MCF 10A (cell line): ENCODE measurements around the gene IGFL2. TPM values are rescaled to one million over a fixed set of nuclear protein-coding genes. Genes with fewer than 3 reads are reported as not detected.
A peak's percentile ranks its signal among the peaks of the same experiment; 100 is the strongest.
"Not testable (repeated sequence)": the region's sequence is repeated elsewhere in the genome, so short reads cannot be mapped to it uniquely, and the experiment has no call there.

Experiments used
- BruUV-seq: library from RNA; stranded (reverse); fragments of 400-500 nt; replicated peaks from 2 replicates; lab custom pipeline; 2021; lab: Mats Ljungman, UMichigan
- CTCF ChIA-PET: fragments of 300-600 bp; sonication (Branson Sonifier 250); formaldehyde crosslinking; extraction: SDS; loops from one replicate; lab custom pipeline; 2021; ENCODE audit warnings: antibody characterized with exemption, inconsistent platforms; lab: Yijun Ruan, JAX
- POLR2A ChIA-PET: fragments of 300-600, 350-650 bp; sonication (Branson Sonifier 250); formaldehyde crosslinking; extraction: SDS; loops from one replicate; lab custom pipeline; 2020; ENCODE audit warnings: antibody characterized with exemption, inconsistent platforms; lab: Yijun Ruan, JAX
- DNase-seq: peaks from one replicate; pipeline ENCODE4 v3.0.0-alpha.2; 2018; ENCODE audit not compliant: unreplicated experiment
- H3K27ac Mint-ChIP-seq: one replicate; pipeline ENCODE4 v1.8.0; 2022; ENCODE audit warnings: mild to moderate bottlenecking, low read depth, mixed read lengths; ENCODE audit not compliant: unreplicated experiment
- H3K27me3 Mint-ChIP-seq: one replicate; pipeline ENCODE4 v1.8.0; 2022; ENCODE audit warnings: mixed read lengths; ENCODE audit not compliant: insufficient read depth, unreplicated experiment
- H3K36me3 Mint-ChIP-seq: one replicate; pipeline ENCODE4 v1.8.0; 2022; ENCODE audit warnings: mild to moderate bottlenecking, moderate library complexity, mixed read lengths; ENCODE audit not compliant: insufficient read depth, unreplicated experiment
- H3K4me1 Mint-ChIP-seq: one replicate; pipeline ENCODE4 v1.8.0; 2022; ENCODE audit warnings: mixed read lengths; ENCODE audit not compliant: insufficient read depth, unreplicated experiment
- H3K4me3 Mint-ChIP-seq: one replicate; pipeline ENCODE4 v1.8.0; 2022; ENCODE audit warnings: mild to moderate bottlenecking, moderate library complexity, mixed read lengths; ENCODE audit not compliant: unreplicated experiment
- H3K9me3 Mint-ChIP-seq: one replicate; pipeline ENCODE4 v1.8.0; 2022; ENCODE audit warnings: mixed read lengths; ENCODE audit not compliant: unreplicated experiment
- intact Hi-C: fragments of 100-400 bp; cut with micrococcal nuclease; formaldehyde crosslinking; loops from 2 replicates; pipeline ENCODE4 v1.14.1; 2022
- total RNA-seq: library from RNA; stranded (reverse); gene quantifications from 2 replicates; pipeline ENCODE4 v1.2.3, GENCODE V29; 2022
- TF ChIP-seq, protein P1 (sequence below): fragments of 200-600 bp; IDR thresholded peaks from one replicate; pipeline ENCODE4 v1.8.0; 2022; ENCODE audit warnings: antibody characterized with exemption, mild to moderate bottlenecking; ENCODE audit not compliant: unreplicated experiment

IGFL2 gene
- total RNA-seq, 1 experiment from 2014 or later: 1.3 TPM

DNA sequence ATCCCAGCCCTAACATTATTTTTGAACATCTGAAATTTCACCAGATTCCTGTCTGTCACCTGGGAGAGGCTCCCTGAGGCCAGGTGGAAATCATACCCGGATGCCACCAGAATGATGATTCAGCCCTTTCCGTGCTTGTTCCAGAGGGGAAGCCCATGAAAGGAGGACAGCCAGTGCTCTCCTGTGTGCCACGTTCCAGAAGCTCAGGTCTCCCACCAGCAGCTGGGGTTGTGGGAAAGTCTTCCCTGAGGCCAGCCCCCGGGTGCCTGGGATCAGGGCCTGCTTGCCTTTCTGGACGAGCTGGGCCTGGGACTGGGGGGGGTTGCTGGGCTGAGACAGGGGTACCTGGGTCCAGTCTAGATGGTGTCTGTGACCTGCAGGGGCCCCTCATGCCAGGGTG is 56.0 kb downstream of the IGFL2 start:
- TF ChIP-seq, protein P1, sequence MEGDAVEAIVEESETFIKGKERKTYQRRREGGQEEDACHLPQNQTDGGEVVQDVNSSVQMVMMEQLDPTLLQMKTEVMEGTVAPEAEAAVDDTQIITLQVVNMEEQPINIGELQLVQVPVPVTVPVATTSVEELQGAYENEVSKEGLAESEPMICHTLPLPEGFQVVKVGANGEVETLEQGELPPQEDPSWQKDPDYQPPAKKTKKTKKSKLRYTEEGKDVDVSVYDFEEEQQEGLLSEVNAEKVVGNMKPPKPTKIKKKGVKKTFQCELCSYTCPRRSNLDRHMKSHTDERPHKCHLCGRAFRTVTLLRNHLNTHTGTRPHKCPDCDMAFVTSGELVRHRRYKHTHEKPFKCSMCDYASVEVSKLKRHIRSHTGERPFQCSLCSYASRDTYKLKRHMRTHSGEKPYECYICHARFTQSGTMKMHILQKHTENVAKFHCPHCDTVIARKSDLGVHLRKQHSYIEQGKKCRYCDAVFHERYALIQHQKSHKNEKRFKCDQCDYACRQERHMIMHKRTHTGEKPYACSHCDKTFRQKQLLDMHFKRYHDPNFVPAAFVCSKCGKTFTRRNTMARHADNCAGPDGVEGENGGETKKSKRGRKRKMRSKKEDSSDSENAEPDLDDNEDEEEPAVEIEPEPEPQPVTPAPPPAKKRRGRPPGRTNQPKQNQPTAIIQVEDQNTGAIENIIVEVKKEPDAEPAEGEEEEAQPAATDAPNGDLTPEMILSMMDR: no peak
- ChIA-PET CTCF (interaction anchor here (0.7 to 0.8 kb wide), 2 partner anchors 13 to 15 kb away, joined by 3 read pairs; no protein-coding TSS in a partner anchor), POLR2A (interaction anchor here (4.1 kb wide), 1 partner anchor 10 kb away, joined by 32 read pairs; no protein-coding TSS in a partner anchor)
- no peaks in the 10 kb centered on the region for H3K9me3 Mint-ChIP-seq
- no peaks in the 10 kb centered on the region for H3K27me3 Mint-ChIP-seq
- H3K4me3 Mint-ChIP-seq: no peak overlapping the region
- intact Hi-C loops: no loop called here
- peaks cover 46% of the 10 kb centered on the region for H3K4me1 Mint-ChIP-seq
- no peak overlapping the region for H3K27ac Mint-ChIP-seq
- no peaks in the 10 kb centered on the region for H3K36me3 Mint-ChIP-seq
- DNase-seq: no peak
- no TSS peak for BruUV-seq

DNA sequence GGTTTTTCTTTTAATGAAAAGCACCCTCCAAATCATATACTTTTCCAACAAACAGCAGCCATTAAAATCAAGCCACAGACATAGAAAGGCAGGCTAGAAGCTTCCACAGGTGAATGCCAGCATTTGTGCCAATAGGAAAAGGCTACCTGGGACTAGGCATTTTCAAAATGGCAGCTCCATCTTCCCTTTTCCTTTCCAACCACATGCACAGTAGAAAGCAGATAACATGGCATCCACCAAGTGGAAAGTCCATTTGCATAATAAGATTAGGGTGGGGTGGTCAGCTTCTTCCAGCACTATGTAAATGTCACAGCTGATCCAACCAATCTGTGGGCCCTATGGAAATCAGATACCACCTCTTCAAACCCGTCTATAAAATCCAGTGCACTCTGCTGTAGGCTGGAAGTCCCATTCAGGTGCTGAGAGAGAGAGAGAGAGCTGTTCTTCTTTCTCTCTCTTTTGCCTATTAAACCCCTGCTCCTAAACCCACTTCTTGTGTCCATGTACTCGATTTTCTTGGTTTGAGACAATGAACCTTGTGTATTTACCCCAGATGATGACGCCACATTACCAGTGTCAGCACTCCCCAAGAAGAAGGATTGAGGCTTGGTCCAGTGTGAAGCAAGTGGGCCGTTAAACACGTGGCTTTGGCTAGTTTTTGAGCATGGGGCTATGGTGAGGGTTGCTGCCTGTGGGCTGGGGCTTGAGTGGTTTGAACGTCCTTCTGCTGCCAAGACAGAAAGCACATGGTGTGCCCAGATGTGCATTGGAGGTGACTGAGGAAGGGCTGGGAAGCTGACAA is 57.3 kb downstream of the IGFL2 start:
- intact Hi-C loops: no loop called here
- no peak for DNase-seq
- H3K9me3 Mint-ChIP-seq: no peaks in the 10 kb centered on the region
- TF ChIP-seq, protein P1: no peak
- no peaks in the 10 kb centered on the region for H3K36me3 Mint-ChIP-seq
- POLR2A ChIA-PET: interaction anchor here (0.6 to 4.1 kb wide), 12 partner anchors 12 to 354 kb away, joined by 3 to 57 read pairs (median 4); partner anchors contain the start of gene IRF2BP1
- no peak overlapping the region for H3K4me3 Mint-ChIP-seq
- H3K27ac Mint-ChIP-seq: peak overlapping the region; percentile 40
- CTCF ChIA-PET: interaction anchor here (0.6 to 3.0 kb wide), 4 partner anchors 16 to 126 kb away, joined by 4 to 16 read pairs (median 12); no protein-coding TSS in a partner anchor
- no TSS peak for BruUV-seq
- H3K4me1 Mint-ChIP-seq: peaks cover 53% of the 10 kb centered on the region
- H3K27me3 Mint-ChIP-seq: no peaks in the 10 kb centered on the region

DNA sequence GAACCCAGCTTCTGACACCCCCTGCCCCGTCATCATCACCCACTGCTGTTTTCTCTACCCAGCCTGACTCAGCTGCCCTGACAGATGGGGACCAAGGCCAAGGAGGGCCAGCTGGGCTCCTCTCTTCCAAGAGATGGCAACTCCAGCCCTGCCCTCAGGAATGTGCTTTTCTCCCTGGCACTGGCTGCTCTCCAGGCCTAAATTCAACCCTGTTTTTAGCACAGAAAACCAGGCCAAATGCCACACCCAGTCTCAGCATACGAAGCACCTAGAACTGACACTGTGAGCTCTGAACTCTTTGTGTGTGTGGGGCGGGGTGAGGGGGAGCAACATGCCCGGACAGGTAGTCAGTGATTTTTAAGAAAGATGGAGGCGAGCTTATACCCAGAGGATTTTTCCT is 58.1 kb downstream of the IGFL2 start:
- no peaks in the 10 kb centered on the region for H3K9me3 Mint-ChIP-seq
- BruUV-seq: no TSS peak
- CTCF ChIA-PET: interaction anchor here (0.6 to 3.0 kb wide), 5 partner anchors 16 to 129 kb away, joined by 3 to 16 read pairs (median 10); no protein-coding TSS in a partner anchor
- H3K27ac Mint-ChIP-seq: peak overlapping the region; percentile 40
- TF ChIP-seq, protein P1: no peak
- no peaks in the 10 kb centered on the region for H3K27me3 Mint-ChIP-seq
- DNase-seq: peak; percentile 96
- H3K4me1 Mint-ChIP-seq: peaks cover 55% of the 10 kb centered on the region
- intact Hi-C loops: no loop called here
- H3K36me3 Mint-ChIP-seq: no peaks in the 10 kb centered on the region
- H3K4me3 Mint-ChIP-seq: no peak overlapping the region
- POLR2A ChIA-PET: interaction anchor here (0.6 to 4.1 kb wide), 15 partner anchors 11 to 354 kb away, joined by 3 to 57 read pairs (median 4); partner anchors contain the start of gene IRF2BP1

DNA sequence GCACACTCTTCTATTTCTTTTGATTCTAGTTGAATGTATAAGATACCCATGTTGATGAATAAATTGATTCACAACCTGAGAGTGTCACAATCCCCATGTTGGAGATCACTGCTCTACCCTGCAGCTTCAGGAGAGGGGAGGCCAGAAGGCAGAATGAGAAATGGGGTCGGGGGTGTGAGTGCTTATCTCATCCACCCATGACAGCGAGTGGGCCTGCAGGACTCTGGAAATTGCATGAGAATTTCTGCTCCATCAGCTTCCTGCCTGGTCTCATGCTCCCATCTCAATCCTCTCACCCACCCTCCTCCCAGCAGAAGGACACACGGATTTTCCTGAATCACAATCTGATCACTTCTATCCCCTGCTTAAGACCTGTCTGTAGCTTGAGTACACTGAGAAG is 58.6 kb downstream of the IGFL2 start:
- ChIA-PET POLR2A (interaction anchor here (0.6 to 4.1 kb wide), 12 partner anchors 11 to 321 kb away, joined by 3 to 57 read pairs (median 5); partner anchors contain the start of gene IRF2BP1), CTCF (interaction anchor here (1.0 to 3.0 kb wide), 4 partner anchors 18 to 129 kb away, joined by 3 to 16 read pairs (median 12); no protein-coding TSS in a partner anchor)
- Mint-ChIP-seq H3K27ac (peak overlapping the region; percentile 40), H3K27me3 (no peaks in the 10 kb centered on the region), H3K4me3 (no peak overlapping the region), H3K4me1 (peaks cover 55% of the 10 kb centered on the region), H3K36me3 (no peaks in the 10 kb centered on the region), H3K9me3 (no peaks in the 10 kb centered on the region)
- intact Hi-C loops: no loop called here
- TF ChIP-seq, protein P1: no peak
- DNase-seq: no peak
- BruUV-seq: no TSS peak

DNA sequence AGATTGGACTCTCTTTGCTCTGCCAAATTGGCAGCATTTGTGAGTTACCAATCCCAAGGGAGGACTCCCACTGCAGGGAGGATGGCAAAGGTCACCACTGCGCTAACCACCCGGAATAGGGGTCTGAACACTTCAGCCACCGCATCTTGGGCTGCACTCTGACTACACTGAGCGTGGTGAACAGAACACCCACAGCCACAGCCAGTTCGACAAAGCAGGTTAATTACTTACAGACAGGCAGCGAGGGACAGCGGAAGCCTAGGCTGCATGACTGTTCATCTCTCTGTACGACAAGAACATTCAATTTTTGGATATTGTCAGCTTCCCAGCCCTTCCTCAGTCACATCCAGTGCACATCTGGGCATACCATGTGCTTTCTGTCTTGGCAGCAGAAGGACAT is 59.8 kb downstream of the IGFL2 start:
- DNase-seq, H3K4me3 Mint-ChIP-seq, intact Hi-C loops, H3K36me3 Mint-ChIP-seq, BruUV-seq, H3K9me3 Mint-ChIP-seq, H3K27me3 Mint-ChIP-seq, H3K27ac Mint-ChIP-seq: not testable (repeated sequence)
- ChIA-PET POLR2A (interaction anchor here (0.6 to 3.1 kb wide), 2 partner anchors 14 to 52 kb away, joined by 6 to 57 read pairs; no protein-coding TSS in a partner anchor), CTCF (interaction anchor here (1.4 to 2.7 kb wide), 2 partner anchors 19 to 129 kb away, joined by 3 to 13 read pairs; no protein-coding TSS in a partner anchor)
- peaks cover 54% of the 10 kb centered on the region for H3K4me1 Mint-ChIP-seq
